Brain microvascular endothelial cell (primary cell): ENCODE results near the gene TMEM178A.

Experiments
- DNase-seq: peaks from one replicate; pipeline ENCODE4 v3.0.0-alpha.2; 2020
- H3K27ac ChIP-seq: fragments of 250-450 bp; sonication (Bioruptor Pico); 2 replicates; pipeline ENCODE4 v1.5.1; 2020; ENCODE audit warnings: mild to moderate bottlenecking, moderate library complexity
- H3K27me3 ChIP-seq: fragments of 250-450 bp; sonication (Bioruptor Pico); replicated peaks from 2 replicates; pipeline ENCODE4 v1.5.1; 2020; ENCODE audit warnings: mild to moderate bottlenecking
- H3K36me3 ChIP-seq: fragments of 250-450 bp; sonication (Bioruptor Pico); replicated peaks from 2 replicates; pipeline ENCODE4 v1.5.1; 2020; ENCODE audit warnings: mild to moderate bottlenecking
- H3K4me3 ChIP-seq: 2 replicates; pipeline ENCODE4 v1.5.1; 2011; ENCODE audit warnings: low read depth, mild to moderate bottlenecking, control low read depth, low read length, moderate library complexity
- in situ Hi-C: cut with HindIII; loops from 2 replicates; pipeline ENCODE4 v1.10.0; 2017; ENCODE audit warnings: low sequenced_read_pairs, low pct_ligation_motif_present
- TF ChIP-seq, protein P1 (sequence below): IDR thresholded peaks from 2 replicates; pipeline ENCODE4 v1.5.1; 2011; ENCODE audit warnings: low read depth, mild to moderate bottlenecking, moderate library complexity, low read length, control low read depth, inconsistent platforms; ENCODE audit errors: missing control alignments

Gene TMEM178A

DNA sequence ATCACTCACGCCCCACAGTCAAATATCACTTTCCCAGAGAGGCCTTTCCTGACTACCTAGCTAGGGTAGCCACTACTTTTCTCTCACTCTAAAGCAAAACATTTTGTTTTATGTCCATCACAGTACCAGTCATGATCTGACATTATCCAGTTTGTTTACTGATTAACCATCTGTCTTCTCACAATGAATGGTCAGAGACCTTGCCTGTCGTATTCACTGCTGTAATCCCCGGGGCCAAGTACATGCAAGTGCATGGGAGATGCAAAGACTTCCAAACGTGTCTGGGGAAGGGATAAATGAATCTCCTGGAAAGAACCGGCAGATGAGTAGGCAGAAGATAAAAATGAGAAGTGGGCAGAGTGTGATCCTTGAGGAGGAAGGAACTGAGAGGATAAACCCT, 73.7 kb downstream of the TMEM178A start:
- Histone ChIP-seq H3K27ac (no peak overlapping the region), H3K4me3 (no peak overlapping the region), H3K27me3 (no peaks in the 10 kb centered on the region), H3K36me3 (peaks cover 2% of the 10 kb centered on the region)
- no peak for DNase-seq
- in situ Hi-C loops: no loop called here
- TF ChIP-seq, protein P1, sequence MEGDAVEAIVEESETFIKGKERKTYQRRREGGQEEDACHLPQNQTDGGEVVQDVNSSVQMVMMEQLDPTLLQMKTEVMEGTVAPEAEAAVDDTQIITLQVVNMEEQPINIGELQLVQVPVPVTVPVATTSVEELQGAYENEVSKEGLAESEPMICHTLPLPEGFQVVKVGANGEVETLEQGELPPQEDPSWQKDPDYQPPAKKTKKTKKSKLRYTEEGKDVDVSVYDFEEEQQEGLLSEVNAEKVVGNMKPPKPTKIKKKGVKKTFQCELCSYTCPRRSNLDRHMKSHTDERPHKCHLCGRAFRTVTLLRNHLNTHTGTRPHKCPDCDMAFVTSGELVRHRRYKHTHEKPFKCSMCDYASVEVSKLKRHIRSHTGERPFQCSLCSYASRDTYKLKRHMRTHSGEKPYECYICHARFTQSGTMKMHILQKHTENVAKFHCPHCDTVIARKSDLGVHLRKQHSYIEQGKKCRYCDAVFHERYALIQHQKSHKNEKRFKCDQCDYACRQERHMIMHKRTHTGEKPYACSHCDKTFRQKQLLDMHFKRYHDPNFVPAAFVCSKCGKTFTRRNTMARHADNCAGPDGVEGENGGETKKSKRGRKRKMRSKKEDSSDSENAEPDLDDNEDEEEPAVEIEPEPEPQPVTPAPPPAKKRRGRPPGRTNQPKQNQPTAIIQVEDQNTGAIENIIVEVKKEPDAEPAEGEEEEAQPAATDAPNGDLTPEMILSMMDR: no peak

DNA sequence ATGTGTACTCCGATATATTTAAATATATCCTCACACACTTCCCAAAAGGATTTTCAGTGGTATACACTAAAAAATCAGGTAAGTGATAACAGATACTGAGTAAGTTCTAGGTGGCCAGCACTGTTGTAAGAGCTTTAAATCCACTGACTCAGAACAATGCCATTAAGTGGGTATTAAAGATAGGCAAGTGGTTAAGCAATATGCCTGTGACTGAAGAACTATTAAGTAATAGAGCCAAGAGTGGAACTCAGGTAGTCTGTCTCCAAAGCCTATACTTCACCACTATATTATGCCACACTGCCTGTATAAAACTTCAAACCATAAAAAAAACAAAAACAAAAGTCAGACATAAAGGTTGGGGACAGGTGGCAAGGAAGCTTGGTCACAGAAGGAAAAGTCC, 76.2 kb downstream of the TMEM178A start:
- Histone ChIP-seq H3K36me3 (peaks cover 7% of the 10 kb centered on the region), H3K27ac (no peak overlapping the region), H3K27me3 (no peaks in the 10 kb centered on the region), H3K4me3 (no peak overlapping the region)
- in situ Hi-C loops: no loop called here
- DNase-seq: no peak
- TF ChIP-seq, protein P1: no peak

DNA sequence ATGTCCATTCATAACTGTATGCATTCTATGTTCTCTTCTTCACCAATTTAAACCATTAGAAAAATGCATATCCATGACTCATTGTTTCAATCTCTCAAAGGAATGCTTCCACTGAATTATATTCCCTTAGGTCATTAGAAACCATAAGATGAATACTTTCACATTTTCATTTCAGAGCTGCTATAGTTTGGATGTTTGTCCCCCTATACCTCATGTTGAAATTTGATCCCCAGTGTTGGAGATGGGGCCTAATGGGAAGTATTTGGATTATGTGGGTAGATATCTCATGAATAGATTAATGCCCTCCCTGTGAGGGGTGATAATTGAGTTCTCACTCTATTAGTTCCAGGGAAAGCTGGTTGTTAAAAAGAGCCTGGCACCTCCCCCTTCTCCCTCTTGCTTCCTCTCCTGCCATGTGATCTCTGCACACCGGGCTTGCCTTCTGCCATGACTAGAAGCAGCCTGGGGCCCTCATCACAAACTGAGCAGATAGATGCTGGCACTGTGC, 77.6 kb downstream of the TMEM178A start:
- H3K4me3 ChIP-seq: no peak overlapping the region
- peak; percentile 61 for DNase-seq
- H3K27ac ChIP-seq: peak overlapping the region; percentile 58
- peaks cover 7% of the 10 kb centered on the region for H3K36me3 ChIP-seq
- H3K27me3 ChIP-seq: no peaks in the 10 kb centered on the region
- in situ Hi-C loops: no loop called here
- TF ChIP-seq, protein P1: no peak

DNA sequence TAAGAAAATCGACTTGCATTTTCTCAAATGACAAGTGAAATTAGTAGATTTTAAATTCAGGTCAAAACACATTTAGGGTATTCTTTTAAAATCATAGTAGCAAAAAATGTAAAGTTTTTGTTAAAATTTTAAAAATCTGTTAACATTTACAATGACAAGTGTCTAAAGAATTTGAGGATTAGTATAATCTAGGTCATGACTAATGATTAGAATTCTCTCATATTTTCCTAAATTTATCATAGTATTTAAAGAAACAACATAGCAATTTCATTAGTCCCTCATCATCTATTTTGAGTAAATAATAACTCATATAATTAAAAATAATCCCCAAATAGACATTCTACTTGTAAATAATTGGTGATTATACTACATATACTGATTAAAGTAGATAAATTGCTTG, 89.7 kb downstream of the TMEM178A start:
- TF ChIP-seq, protein P1: no peak
- in situ Hi-C loops: no loop called here
- Histone ChIP-seq H3K27me3 (no peaks in the 10 kb centered on the region), H3K36me3 (peaks cover 29% of the 10 kb centered on the region), H3K27ac (no peak overlapping the region), H3K4me3 (no peak overlapping the region)
- DNase-seq: no peak

DNA sequence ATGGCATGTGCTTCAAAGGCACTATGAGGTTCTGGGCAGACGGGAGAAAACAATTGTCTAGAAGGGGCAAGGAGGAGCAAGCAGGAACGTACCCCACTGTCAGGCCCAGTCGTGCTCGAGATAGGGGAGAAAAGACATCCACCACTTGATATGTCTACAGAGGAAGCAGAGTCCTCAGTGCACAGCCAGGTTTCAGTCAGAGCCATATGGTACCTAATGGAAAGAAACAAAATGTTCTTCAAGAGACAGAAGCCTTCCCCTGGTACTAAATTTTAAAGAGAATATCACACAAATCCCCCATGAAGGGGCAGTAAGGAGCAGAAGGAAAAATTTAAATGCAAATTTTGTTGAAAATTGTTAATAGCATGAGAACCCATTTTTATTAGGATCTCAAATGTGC, 91.4 kb downstream of the TMEM178A start:
- TF ChIP-seq, protein P1: no peak
- in situ Hi-C loops: no loop called here
- DNase-seq: no peak
- Histone ChIP-seq H3K36me3 (peaks cover 28% of the 10 kb centered on the region), H3K27ac (no peak overlapping the region), H3K4me3 (no peak overlapping the region), H3K27me3 (no peaks in the 10 kb centered on the region)

DNA sequence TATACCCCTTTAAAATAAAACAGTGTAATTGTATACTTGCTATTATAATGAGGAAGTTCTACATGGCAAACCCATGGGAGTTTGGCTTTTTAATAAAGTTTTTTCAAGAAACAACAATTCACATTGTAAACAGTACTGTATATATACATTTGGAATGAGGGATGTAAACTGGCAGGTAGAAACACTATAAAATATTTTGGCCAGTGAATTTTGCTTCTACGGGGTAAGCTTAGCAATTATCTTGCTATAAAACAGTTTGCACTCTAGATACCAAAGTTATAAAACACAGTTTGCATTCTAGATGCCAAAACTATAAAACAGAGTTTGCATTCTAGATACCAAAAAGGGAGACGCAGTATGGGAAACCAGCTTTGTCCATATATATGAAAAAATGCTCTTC, 96.7 kb downstream of the TMEM178A start:
- TF ChIP-seq, protein P1: no peak
- Histone ChIP-seq H3K27me3 (no peaks in the 10 kb centered on the region), H3K36me3 (peaks cover 15% of the 10 kb centered on the region), H3K4me3 (no peak overlapping the region), H3K27ac (no peak overlapping the region)
- in situ Hi-C loops: no loop called here
- no peak for DNase-seq
